HL-60 (cell line): ENCODE measurements around the gene ADGRL3.
"Not testable (repeated sequence)": the region's sequence is repeated elsewhere in the genome, so short reads cannot be mapped to it uniquely, and the experiment has no call there.

ENCODE experiments used
- GABPA ChIP-seq: IDR thresholded peaks from 2 replicates; pipeline ENCODE4 v1.6.1; 2012; ENCODE audit warnings: low read depth
- POLR2AphosphoS5 ChIP-seq: IDR thresholded peaks from 2 replicates; pipeline ENCODE4 v1.6.1; 2012; ENCODE audit warnings: low read depth
- TF ChIP-seq, protein P1 (sequence below): IDR thresholded peaks from one replicate; pipeline ENCODE4 v1.5.1; 2011; ENCODE audit warnings: low read length, control low read depth, inconsistent platforms; ENCODE audit not compliant: insufficient read depth
- TF ChIP-seq, protein P2 (sequence below): IDR thresholded peaks from 2 replicates; pipeline ENCODE4 v1.6.1; 2012; ENCODE audit warnings: low read depth; ENCODE audit not compliant: insufficient replicate concordance

DNA sequence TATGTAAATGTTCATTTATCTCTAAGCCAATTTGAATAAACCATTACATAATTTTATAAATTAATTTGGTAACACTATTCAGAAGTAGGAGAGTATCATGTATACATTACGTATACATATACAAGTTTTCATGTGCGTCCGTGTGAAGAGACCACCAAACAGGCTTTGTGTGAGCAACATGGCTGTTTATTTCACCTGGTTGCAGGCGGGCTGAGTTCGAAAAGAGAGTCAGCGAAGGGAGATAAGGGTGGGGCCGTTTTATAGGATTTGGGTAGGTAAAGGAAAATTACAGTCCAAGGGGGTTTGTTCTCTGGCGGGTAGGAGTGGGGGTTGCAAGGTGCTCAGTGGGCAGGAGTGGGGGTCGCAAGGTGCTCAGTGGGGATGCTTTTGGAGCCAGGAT, 564.0 kb downstream of the ADGRL3 start:
- TF ChIP-seq, protein P1, sequence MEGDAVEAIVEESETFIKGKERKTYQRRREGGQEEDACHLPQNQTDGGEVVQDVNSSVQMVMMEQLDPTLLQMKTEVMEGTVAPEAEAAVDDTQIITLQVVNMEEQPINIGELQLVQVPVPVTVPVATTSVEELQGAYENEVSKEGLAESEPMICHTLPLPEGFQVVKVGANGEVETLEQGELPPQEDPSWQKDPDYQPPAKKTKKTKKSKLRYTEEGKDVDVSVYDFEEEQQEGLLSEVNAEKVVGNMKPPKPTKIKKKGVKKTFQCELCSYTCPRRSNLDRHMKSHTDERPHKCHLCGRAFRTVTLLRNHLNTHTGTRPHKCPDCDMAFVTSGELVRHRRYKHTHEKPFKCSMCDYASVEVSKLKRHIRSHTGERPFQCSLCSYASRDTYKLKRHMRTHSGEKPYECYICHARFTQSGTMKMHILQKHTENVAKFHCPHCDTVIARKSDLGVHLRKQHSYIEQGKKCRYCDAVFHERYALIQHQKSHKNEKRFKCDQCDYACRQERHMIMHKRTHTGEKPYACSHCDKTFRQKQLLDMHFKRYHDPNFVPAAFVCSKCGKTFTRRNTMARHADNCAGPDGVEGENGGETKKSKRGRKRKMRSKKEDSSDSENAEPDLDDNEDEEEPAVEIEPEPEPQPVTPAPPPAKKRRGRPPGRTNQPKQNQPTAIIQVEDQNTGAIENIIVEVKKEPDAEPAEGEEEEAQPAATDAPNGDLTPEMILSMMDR = not testable (repeated sequence)
- not testable (repeated sequence) for TF ChIP-seq POLR2AphosphoS5, GABPA
- TF ChIP-seq, protein P2, sequence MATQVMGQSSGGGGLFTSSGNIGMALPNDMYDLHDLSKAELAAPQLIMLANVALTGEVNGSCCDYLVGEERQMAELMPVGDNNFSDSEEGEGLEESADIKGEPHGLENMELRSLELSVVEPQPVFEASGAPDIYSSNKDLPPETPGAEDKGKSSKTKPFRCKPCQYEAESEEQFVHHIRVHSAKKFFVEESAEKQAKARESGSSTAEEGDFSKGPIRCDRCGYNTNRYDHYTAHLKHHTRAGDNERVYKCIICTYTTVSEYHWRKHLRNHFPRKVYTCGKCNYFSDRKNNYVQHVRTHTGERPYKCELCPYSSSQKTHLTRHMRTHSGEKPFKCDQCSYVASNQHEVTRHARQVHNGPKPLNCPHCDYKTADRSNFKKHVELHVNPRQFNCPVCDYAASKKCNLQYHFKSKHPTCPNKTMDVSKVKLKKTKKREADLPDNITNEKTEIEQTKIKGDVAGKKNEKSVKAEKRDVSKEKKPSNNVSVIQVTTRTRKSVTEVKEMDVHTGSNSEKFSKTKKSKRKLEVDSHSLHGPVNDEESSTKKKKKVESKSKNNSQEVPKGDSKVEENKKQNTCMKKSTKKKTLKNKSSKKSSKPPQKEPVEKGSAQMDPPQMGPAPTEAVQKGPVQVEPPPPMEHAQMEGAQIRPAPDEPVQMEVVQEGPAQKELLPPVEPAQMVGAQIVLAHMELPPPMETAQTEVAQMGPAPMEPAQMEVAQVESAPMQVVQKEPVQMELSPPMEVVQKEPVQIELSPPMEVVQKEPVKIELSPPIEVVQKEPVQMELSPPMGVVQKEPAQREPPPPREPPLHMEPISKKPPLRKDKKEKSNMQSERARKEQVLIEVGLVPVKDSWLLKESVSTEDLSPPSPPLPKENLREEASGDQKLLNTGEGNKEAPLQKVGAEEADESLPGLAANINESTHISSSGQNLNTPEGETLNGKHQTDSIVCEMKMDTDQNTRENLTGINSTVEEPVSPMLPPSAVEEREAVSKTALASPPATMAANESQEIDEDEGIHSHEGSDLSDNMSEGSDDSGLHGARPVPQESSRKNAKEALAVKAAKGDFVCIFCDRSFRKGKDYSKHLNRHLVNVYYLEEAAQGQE = not testable (repeated sequence)
